ENCODE measurements around the gene SYMPK. TPM values are rescaled to one million over a fixed set of nuclear protein-coding genes. Genes with fewer than 3 reads are reported as not detected.

The SYMPK gene
- total RNA-seq, 4 donors from 2014 or later: 31.0 to 89.0 (median 57.4) TPM

DNA sequence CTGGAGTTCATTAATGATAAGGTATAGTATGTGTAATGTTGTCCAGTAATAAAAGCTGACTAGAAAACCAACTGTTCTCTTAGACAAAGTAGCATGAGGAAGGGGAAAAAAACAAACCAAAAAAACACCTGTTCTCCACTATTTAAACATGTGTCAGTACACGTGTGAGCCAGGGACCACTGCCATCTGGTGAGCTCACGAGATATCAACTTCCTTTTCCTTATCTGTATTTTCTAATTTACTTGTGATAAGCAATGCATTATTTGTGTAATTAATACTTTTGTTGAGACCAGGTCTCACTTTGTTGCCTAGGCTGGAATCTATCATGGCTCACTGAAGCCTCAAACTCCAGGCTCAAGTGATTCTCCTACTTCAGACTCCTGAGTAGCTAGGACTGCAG is 89.6 kb downstream of the SYMPK start:
- no peaks in the 10 kb centered on the region for H3K27me3 ChIP-seq
- H3K36me3 ChIP-seq: peaks cover 0 to 52% (median 0%) of the 10 kb centered on the region in 3 donors
- no peak for DNase-seq (ENCODE audit: low spot score in 2 of 2)
- H3K4me1 ChIP-seq: peaks cover 0 to 19% (median 8%) of the 10 kb centered on the region in 4 donors
- WGBS, 2 donors: 41 to 48% methylated on average over 2 of the region's 2 CpGs
- no peaks in the 10 kb centered on the region for H3K9me3 ChIP-seq
- no peak overlapping the region for H3K27ac ChIP-seq
- no peak overlapping the region for H3K4me3 ChIP-seq
- TF ChIP-seq POLR2A (IDR thresholded peaks at IDR 0.05) (no peak), EP300 (IDR thresholded peaks at IDR 0.05) (no peak)
- TF ChIP-seq, protein P1, sequence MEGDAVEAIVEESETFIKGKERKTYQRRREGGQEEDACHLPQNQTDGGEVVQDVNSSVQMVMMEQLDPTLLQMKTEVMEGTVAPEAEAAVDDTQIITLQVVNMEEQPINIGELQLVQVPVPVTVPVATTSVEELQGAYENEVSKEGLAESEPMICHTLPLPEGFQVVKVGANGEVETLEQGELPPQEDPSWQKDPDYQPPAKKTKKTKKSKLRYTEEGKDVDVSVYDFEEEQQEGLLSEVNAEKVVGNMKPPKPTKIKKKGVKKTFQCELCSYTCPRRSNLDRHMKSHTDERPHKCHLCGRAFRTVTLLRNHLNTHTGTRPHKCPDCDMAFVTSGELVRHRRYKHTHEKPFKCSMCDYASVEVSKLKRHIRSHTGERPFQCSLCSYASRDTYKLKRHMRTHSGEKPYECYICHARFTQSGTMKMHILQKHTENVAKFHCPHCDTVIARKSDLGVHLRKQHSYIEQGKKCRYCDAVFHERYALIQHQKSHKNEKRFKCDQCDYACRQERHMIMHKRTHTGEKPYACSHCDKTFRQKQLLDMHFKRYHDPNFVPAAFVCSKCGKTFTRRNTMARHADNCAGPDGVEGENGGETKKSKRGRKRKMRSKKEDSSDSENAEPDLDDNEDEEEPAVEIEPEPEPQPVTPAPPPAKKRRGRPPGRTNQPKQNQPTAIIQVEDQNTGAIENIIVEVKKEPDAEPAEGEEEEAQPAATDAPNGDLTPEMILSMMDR (IDR thresholded peaks at IDR 0.05): no peak

DNA sequence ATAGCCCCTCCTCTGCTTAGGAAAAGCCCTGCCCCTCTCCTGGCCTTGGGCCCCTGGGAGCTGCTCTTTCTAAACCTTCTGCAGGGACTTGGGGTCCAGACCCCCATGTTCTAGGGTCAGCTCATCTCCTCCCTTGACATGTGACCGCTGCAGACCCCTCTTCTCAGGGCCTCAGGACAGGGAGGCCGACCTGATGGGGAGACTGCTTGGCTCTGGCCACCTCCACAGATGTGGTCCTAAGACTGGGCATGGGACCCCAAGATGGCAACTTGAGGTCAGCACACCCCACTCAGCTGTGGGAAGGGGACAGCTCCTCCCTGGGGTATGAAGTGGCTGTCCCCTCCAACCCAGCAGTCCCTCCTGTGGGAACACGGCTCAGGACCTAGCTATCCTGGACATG is 90.0 kb downstream of the SYMPK start:
- WGBS, 2 donors: 87 to 97% methylated on average over 3 of the region's 3 CpGs
- TF ChIP-seq, protein P1 (IDR thresholded peaks at IDR 0.05): no peak
- no peak for TF ChIP-seq EP300 (IDR thresholded peaks at IDR 0.05)
- TF ChIP-seq POLR2A (IDR thresholded peaks at IDR 0.05): no peak
- H3K27ac ChIP-seq: peak overlapping the region in 2 of 4 donors; percentile 90 to 97

DNA sequence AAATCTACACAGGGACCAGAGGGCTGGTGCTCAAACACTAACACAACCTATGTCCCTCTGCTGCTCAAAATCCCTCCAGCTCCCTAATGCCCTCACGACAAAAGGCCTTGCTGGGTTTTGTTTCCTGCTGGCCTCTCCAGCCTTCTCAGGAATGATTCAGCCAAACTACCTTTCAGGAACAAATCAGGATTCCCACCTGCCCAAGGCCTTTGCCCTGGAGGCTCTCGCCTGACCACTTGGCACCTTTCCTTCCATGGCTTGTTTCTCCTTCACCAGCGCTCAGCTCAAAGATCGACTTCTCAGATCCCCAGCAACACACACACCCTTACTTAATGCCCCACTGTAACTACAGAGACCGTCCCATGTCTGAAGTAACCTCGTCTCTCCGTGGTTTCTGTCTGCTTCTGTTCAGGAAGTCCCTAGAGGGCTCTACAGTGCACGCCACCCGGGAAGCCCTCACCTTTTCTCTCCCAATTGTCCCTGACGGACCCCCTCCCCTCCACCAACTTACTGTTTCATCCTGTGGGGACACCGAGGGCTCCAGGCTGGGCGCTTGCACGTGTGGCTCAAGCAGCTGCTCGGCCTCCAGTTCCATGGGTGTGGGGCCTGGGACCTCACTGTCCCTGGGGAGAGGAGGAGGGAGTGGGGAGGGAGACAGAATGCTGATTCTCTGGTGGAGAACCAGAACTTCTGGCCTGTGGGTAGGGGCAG is 90.7 kb downstream of the SYMPK start:
- Histone ChIP-seq H3K9me3 (no peaks in the 10 kb centered on the region), H3K4me1 (peaks cover 0 to 16% (median 8%) of the 10 kb centered on the region in 4 donors), H3K27ac (peak overlapping the region in 3 of 4 donors; percentile 90 to 97 (median 97)), H3K36me3 (peaks cover 0 to 41% (median 0%) of the 10 kb centered on the region in 3 donors), H3K4me3 (no peak overlapping the region), H3K27me3 (no peaks in the 10 kb centered on the region)
- no peak for TF ChIP-seq POLR2A (IDR thresholded peaks at IDR 0.05)
- no peak for TF ChIP-seq EP300 (IDR thresholded peaks at IDR 0.05)
- TF ChIP-seq, protein P1 (IDR thresholded peaks at IDR 0.05): no peak
- 72 to 74% methylated on average over 14 of the region's 14 CpGs for WGBS, 2 donors
- DNase-seq (ENCODE audit: low spot score in 2 of 2): no peak

More for the DNA sequence above, 90.0 kb downstream of the SYMPK start:
- Histone ChIP-seq H3K4me1 (peaks cover 0 to 15% (median 8%) of the 10 kb centered on the region in 4 donors), H3K36me3 (peaks cover 0 to 47% (median 0%) of the 10 kb centered on the region in 3 donors), H3K9me3 (no peaks in the 10 kb centered on the region), H3K4me3 (no peak overlapping the region), H3K27me3 (no peaks in the 10 kb centered on the region)
- DNase-seq (ENCODE audit: low spot score in 2 of 2): no peak

DNA sequence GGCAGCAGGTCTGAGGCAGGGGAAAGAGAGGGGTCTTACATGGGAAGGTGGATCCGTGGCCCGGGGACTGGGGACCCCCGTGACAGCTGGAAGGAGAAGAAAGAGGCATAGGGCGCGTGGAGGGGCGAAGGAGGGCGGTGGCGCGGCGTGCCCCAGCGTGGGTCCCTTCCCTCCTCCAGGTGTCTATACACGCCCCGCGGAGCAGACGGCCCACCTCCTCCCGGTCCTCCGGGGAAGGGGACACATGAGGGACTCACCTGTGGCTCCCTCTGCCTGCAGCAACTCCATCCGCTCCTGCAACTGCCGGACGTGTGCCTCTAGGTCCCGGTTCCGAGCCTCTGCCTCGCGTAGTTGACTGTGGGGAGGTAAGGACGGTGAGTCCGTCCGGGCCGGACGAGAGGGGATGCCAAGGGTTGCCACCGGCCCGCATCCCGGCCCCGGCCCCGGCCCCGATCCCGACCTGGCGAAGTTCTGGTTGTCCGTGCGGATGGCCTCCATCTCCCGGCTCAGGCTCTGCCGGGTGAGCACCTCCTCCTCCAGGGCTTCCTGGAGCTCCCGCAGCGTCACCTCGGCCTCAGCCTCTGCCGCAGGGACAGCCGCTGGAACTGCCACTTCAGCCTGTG is 91.5 kb downstream of the SYMPK start:
- peak overlapping the region in 2 of 4 donors; percentile 77 to 89 for H3K4me3 ChIP-seq
- H3K27me3 ChIP-seq: no peaks in the 10 kb centered on the region
- no peak for DNase-seq (ENCODE audit: low spot score in 2 of 2)
- H3K9me3 ChIP-seq: no peaks in the 10 kb centered on the region
- H3K27ac ChIP-seq: peak overlapping the region; percentile 88 to 97 (median 94)
- WGBS, 2 donors: 83 to 85% methylated on average over 38 to 44 of the region's 46 CpGs
- H3K36me3 ChIP-seq: peaks cover 0 to 32% (median 0%) of the 10 kb centered on the region in 3 donors
- TF ChIP-seq POLR2A (IDR thresholded peaks at IDR 0.05): no peak
- TF ChIP-seq EP300 (IDR thresholded peaks at IDR 0.05): no peak
- TF ChIP-seq, protein P1 (IDR thresholded peaks at IDR 0.05): no peak
- H3K4me1 ChIP-seq: peaks cover 0 to 24% (median 15%) of the 10 kb centered on the region in 4 donors
